ENCODE results near the gene PHLPP1.

The PHLPP1 gene

DNA sequence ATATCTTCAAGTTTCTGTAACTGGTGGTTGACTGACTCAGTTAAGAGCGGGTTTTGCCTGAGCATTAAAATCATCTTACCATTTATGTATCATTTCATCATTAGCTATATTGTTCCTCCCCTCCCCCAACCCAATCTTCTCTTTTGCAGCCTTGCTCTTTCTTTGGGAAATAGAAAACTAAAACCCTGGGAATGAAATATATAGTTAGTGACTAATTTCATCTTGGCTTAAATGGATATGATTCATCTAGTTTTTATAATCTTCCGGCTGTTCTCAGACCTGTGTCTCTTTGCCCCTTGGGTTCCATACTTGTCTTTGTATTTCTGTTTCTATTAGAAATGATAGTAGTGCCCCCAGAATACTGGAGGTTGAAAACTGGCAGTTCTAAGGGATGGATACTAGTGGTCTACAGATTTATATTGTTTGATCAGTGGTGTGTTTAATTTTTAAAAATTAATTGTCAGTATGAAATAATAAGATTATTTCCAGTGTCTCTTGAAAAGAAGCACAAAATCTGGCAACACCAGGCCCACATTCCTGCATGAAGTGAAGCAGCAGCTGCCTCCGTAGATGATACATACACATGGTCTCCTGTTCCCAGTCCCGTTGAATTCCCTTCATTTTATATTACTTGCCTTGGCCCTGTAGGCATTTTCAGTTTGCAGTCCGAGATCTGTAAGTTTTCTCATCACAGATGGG, 44.5 kb downstream of the PHLPP1 start:
- no peaks in the 10 kb centered on the region for H3K9me3 ChIP-seq
- intact Hi-C loops (cut with DNase I; ENCODE audit: low total_unique reads): no loop called here
- DNase-seq: no peak
- no peaks in the 10 kb centered on the region for H3K36me3 ChIP-seq
- H3K4me1 ChIP-seq: no peaks in the 10 kb centered on the region
- no peak overlapping the region for H3K4me3 ChIP-seq
- H3K27me3 ChIP-seq: no peaks in the 10 kb centered on the region
- TF ChIP-seq, protein P1, sequence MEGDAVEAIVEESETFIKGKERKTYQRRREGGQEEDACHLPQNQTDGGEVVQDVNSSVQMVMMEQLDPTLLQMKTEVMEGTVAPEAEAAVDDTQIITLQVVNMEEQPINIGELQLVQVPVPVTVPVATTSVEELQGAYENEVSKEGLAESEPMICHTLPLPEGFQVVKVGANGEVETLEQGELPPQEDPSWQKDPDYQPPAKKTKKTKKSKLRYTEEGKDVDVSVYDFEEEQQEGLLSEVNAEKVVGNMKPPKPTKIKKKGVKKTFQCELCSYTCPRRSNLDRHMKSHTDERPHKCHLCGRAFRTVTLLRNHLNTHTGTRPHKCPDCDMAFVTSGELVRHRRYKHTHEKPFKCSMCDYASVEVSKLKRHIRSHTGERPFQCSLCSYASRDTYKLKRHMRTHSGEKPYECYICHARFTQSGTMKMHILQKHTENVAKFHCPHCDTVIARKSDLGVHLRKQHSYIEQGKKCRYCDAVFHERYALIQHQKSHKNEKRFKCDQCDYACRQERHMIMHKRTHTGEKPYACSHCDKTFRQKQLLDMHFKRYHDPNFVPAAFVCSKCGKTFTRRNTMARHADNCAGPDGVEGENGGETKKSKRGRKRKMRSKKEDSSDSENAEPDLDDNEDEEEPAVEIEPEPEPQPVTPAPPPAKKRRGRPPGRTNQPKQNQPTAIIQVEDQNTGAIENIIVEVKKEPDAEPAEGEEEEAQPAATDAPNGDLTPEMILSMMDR (IDR thresholded peaks at IDR 0.05): no peak
- H3K27ac ChIP-seq: no peak overlapping the region

DNA sequence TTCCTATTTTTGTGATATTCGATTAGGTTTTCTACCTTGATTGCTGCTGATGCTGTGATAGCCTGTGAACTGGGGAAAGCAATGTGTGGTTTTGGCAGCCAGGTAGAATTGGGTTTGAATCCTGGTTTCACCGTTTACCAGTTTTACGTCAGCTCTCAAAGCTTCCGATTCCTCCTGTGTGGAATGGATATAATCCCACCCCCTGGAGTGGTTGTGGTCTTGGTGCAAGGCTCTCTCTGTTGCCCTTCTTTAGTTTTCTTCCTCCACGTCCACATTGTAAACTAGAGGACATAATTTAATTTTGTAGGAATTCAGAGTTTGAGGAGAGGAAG, 45.0 kb downstream of the PHLPP1 start:
- intact Hi-C loops (cut with DNase I; ENCODE audit: low total_unique reads): no loop called here
- no peak overlapping the region for H3K4me3 ChIP-seq
- no peaks in the 10 kb centered on the region for H3K36me3 ChIP-seq
- DNase-seq: no peak
- TF ChIP-seq, protein P1 (IDR thresholded peaks at IDR 0.05): no peak
- no peaks in the 10 kb centered on the region for H3K9me3 ChIP-seq
- no peak overlapping the region for H3K27ac ChIP-seq
- H3K4me1 ChIP-seq: no peaks in the 10 kb centered on the region
- H3K27me3 ChIP-seq: no peaks in the 10 kb centered on the region

DNA sequence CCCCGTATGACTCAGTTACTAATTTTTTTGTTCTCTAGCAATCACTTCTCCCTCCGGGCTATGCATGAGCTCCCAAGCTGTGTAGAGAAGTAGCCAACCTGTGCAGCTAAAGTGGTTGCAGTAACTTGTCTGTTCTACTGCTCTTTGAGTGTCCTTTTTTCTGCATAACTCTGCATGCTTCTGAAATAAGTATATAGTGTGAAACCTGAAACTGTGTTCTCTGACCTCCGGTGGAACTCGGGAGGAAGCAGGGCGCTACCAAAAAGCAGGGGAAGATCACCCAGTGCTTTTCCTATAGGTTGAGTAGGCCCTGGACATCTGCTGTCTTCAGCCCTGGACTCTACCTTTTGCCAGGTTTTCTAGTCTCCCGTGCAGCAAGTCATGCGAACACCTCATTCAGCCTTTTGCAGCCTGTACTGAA, 47.8 kb downstream of the PHLPP1 start:
- H3K9me3 ChIP-seq: no peaks in the 10 kb centered on the region
- peaks cover 0 to 13% (median 2%) of the 10 kb centered on the region in 4 donors for H3K4me1 ChIP-seq
- no peak overlapping the region for H3K4me3 ChIP-seq
- intact Hi-C loops (cut with DNase I; ENCODE audit: low total_unique reads): no loop called here
- no peaks in the 10 kb centered on the region for H3K27me3 ChIP-seq
- TF ChIP-seq, protein P1 (IDR thresholded peaks at IDR 0.05): no peak
- DNase-seq: no peak
- H3K36me3 ChIP-seq: no peaks in the 10 kb centered on the region
- no peak overlapping the region for H3K27ac ChIP-seq

DNA sequence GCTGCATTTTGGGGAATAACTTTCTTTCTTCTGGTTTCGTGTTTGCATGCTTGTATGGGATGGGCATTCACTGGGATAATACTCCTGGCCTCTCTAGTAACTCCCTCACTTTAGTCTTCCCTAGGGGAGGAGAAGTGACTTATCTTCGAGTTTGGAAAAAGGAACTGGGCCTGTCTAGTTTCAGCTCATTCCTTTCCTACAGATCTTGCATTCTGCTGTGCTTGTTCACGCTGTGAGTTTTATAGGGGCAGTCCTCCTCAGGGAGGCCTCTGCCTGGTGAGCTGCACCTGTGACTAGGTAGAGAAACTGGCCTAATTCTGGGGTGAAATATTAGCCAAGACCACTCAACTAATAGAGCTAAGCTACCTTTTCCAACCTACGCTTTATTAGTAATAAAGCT, 50.9 kb downstream of the PHLPP1 start:
- H3K4me3 ChIP-seq: no peak overlapping the region
- no peak for DNase-seq
- H3K9me3 ChIP-seq: no peaks in the 10 kb centered on the region
- H3K4me1 ChIP-seq: peaks cover 0 to 16% (median 2%) of the 10 kb centered on the region in 4 donors
- no peak overlapping the region for H3K27ac ChIP-seq
- no peaks in the 10 kb centered on the region for H3K36me3 ChIP-seq
- H3K27me3 ChIP-seq: no peaks in the 10 kb centered on the region
- intact Hi-C loops (cut with DNase I; ENCODE audit: low total_unique reads): no loop called here
- TF ChIP-seq, protein P1 (IDR thresholded peaks at IDR 0.05): no peak

DNA sequence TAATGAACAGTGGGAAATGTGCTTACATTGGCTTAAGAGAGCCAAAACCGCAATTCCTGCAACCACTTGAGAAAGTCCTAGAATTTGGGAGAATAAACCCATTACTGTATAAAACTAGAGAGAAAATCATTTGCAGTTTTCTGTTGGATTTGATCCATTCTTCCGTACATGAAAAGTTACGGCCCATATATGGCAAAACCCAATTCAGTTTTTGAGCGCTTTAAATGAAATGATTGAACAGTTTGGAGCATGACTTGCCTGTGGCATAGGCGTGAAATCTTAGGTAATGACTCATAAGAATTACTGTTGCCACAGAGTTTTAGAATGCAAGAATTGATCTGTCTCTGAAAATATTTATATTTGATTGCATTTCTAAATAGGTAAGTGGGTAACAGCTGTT, 52.0 kb downstream of the PHLPP1 start:
- Histone ChIP-seq H3K27ac (no peak overlapping the region), H3K36me3 (no peaks in the 10 kb centered on the region), H3K27me3 (no peaks in the 10 kb centered on the region), H3K4me3 (no peak overlapping the region), H3K9me3 (no peaks in the 10 kb centered on the region), H3K4me1 (peaks cover 0 to 17% (median 5%) of the 10 kb centered on the region in 4 donors)
- intact Hi-C loops (cut with DNase I; ENCODE audit: low total_unique reads): no loop called here
- TF ChIP-seq, protein P1 (IDR thresholded peaks at IDR 0.05): no peak
- no peak for DNase-seq
